GM12801 (cell line): ENCODE measurements around the gene TRAPPC5.

Source experiments
- CTCF ChIP-seq: IDR thresholded peaks from one replicate; pipeline ENCODE4 v1.5.1; 2011; ENCODE audit warnings: control low read depth; ENCODE audit not compliant: insufficient read length; ENCODE audit errors: extremely low read depth

The TRAPPC5 gene

GRCh38 chr19:7706188-7706954, 25.7 kb downstream of the TRAPPC5 start:
- no peak for TF ChIP-seq CTCF

- TF ChIP-seq CTCF, result no peak
These were observed 26.4 kb downstream of the TRAPPC5 start for GRCh38 chr19:7706955-7707456.

- TF ChIP-seq CTCF, result no peak
These were observed 29.4 kb downstream of the TRAPPC5 start for GRCh38 chr19:7709932-7710460.

GRCh38 chr19:7710616-7711015, 30.0 kb downstream of the TRAPPC5 start:
- TF ChIP-seq CTCF, result no peak

GRCh38 chr19:7715671-7716070, 35.0 kb downstream of the TRAPPC5 start:
- TF ChIP-seq CTCF, result no peak

- TF ChIP-seq CTCF, result no peak
These were observed 36.1 kb downstream of the TRAPPC5 start for GRCh38 chr19:7716762-7717161.

GRCh38 chr19:7718668-7719067, 38.0 kb downstream of the TRAPPC5 start:
- no peak for TF ChIP-seq CTCF
